Chondrocyte (in vitro differentiated cells): ENCODE data around the gene RPS17. TPM values are rescaled to one million over a fixed set of nuclear protein-coding genes. Genes with fewer than 3 reads are reported as not detected.

ENCODE experiments used
- DNase-seq: peaks from one replicate; pipeline ENCODE4 v3.0.0; 2021; ENCODE audit warnings: mixed read lengths, low spot score
- H3K27ac Mint-ChIP-seq: one replicate; pipeline ENCODE4 v1.8.0; 2021; ENCODE audit warnings: mild to moderate bottlenecking, moderate library complexity, mixed read lengths; ENCODE audit not compliant: unreplicated experiment
- H3K27me3 Mint-ChIP-seq: 2 replicates; pipeline ENCODE4 v1.8.0; 2021; ENCODE audit warnings: low read depth, mixed read lengths
- H3K36me3 Mint-ChIP-seq: 2 replicates; pipeline ENCODE4 v1.8.0; 2021; ENCODE audit warnings: low read depth, mixed read lengths
- H3K4me1 Mint-ChIP-seq: 2 replicates; pipeline ENCODE4 v1.8.0; 2021; ENCODE audit warnings: low read depth, mild to moderate bottlenecking, mixed read lengths
- H3K4me3 Mint-ChIP-seq: one replicate; pipeline ENCODE4 v1.8.0; 2021; ENCODE audit warnings: mild to moderate bottlenecking, moderate library complexity, mixed read lengths; ENCODE audit not compliant: unreplicated experiment
- H3K9me3 Mint-ChIP-seq: 2 replicates; pipeline ENCODE4 v1.8.0; 2021; ENCODE audit warnings: low read depth, mixed read lengths
- long read RNA-seq: library from polyadenylated mRNA; stranded (forward); transcript quantifications from one replicate; pipeline ENCODE4 v2.0.0, GENCODE V29; 2021
- total RNA-seq: library from RNA; stranded (reverse); gene quantifications from 3 replicates; pipeline ENCODE4 v1.2.1, GENCODE V29; 2021
- TF ChIP-seq, protein P1 (sequence below): fragments of 200-600 bp; sonication (generic); IDR thresholded peaks from 2 replicates; pipeline ENCODE4 v1.5.0; 2021; ENCODE audit warnings: antibody characterized with exemption, mild to moderate bottlenecking, moderate library complexity

RPS17 gene
- 991 to 1,247 TPM (median 1,001 TPM) in 3 replicates for total RNA-seq
- long read RNA-seq, transcript RPS17-210 (5 exons, 488 nt) = major isoform, 267 of 269 reads
- long read RNA-seq, partial matches to known transcripts = 0 of 269 reads
- long read RNA-seq, other reads (novel, unspliced or antisense) = 2 of 269 reads

DNA sequence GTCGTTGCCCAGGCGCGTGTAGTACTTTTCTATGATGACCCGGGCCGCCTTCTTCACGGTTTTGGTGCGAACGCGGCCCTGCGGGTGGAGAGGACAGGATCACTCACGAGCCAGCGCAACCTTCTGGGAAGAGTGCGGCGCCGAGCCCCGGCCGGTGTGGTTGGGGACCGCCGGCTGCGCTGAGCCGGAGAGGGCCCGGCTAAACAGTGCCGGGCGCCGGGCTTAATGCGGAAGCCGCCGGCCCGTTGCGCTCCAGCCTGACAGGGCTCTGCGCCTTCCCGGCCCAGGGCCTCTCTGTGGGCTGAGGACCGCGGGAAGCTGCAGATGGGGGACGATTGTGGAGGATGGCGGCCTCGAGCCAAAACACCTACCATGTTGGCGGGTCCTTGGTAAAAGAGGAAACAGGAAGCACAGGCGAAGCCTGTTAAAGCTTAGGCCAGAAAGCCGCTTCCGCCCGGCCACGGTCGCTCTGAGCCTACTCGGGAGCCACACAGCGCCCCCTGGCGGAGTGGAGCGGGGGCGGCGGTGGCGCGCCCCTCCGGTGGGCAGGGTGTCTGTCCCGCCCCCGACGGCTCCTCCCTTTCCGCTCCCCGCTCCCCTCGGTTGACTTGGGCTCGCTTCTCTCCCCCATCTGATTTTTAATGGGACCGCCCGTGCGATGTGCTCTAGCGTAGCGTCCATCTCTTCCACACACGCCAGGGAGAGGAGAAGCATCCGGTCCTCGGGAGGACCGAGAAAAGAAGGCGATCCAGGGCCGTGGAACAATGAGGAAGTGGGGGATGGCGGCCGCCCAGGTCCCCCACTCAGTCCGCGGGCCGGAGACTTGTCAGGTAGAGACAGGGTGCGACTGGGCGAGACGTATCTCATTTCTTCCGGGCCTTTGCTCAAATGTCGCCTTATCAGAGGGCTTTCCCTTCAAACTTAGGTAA lies at the start of gene RPS17:
RPS17 (minus strand) TSS at position 403 of the 929 bp plus-strand sequence; CDS start at position 374, 29 bp downstream.
- no peaks in the 10 kb centered on the region for H3K27me3 Mint-ChIP-seq
- peaks cover 25% of the 10 kb centered on the region for H3K36me3 Mint-ChIP-seq
- no peaks in the 10 kb centered on the region for H3K9me3 Mint-ChIP-seq
- TF ChIP-seq, protein P1, sequence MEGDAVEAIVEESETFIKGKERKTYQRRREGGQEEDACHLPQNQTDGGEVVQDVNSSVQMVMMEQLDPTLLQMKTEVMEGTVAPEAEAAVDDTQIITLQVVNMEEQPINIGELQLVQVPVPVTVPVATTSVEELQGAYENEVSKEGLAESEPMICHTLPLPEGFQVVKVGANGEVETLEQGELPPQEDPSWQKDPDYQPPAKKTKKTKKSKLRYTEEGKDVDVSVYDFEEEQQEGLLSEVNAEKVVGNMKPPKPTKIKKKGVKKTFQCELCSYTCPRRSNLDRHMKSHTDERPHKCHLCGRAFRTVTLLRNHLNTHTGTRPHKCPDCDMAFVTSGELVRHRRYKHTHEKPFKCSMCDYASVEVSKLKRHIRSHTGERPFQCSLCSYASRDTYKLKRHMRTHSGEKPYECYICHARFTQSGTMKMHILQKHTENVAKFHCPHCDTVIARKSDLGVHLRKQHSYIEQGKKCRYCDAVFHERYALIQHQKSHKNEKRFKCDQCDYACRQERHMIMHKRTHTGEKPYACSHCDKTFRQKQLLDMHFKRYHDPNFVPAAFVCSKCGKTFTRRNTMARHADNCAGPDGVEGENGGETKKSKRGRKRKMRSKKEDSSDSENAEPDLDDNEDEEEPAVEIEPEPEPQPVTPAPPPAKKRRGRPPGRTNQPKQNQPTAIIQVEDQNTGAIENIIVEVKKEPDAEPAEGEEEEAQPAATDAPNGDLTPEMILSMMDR = peak; percentile 99
- peak within 1 kb of the TSS; percentile 96 for H3K27ac Mint-ChIP-seq
- H3K4me3 Mint-ChIP-seq = peak within 1 kb of the TSS; percentile 96
- DNase-seq = peak; percentile 97
- peaks cover 48% of the 10 kb centered on the region for H3K4me1 Mint-ChIP-seq

DNA sequence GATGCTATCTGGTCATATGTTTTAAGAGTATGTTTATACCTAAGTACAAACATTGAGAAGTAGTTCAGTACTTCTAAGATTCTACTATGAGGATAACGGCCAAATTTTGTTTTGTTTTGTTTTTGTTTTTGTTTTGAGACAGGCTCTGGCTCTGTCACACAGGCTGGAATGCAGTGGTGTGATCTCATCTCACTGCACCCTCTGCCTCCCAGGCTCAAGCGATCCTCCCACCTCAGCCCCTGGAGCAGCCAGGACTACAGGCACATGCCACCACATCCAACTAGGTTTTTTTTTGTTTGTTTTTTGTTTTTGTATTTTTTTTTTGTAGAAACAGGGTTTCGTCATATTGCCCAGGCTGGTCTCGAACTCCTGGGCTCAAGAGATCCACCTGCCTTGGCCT lies 47.5 kb upstream of the RPS17 start:
- H3K27ac Mint-ChIP-seq = no peak overlapping the region
- TF ChIP-seq, protein P1 = no peak
- no peak overlapping the region for H3K4me3 Mint-ChIP-seq
- peaks cover 37% of the 10 kb centered on the region for H3K27me3 Mint-ChIP-seq
- peaks cover 9% of the 10 kb centered on the region for H3K4me1 Mint-ChIP-seq
- DNase-seq = no peak
- H3K9me3 Mint-ChIP-seq = no peaks in the 10 kb centered on the region
- no peaks in the 10 kb centered on the region for H3K36me3 Mint-ChIP-seq

DNA sequence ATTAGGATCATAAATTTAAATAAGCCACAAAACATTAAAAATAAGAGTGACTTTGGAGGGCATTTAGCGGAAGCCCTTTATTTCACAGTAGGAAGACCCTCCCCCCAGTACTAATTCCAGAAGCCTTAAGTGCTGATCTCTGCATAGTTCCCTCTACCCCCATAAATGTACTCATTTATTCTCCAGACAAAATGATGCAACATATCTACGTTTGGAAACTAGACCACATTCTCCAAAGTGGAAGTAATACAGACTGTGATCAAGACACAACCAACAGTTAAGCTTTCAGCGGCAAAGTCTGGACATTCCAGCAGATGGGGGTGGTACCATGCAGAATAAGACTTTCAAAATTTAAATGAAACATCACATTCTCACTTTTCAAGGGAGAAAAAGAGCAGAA lies 44.8 kb upstream of the RPS17 start:
- Mint-ChIP-seq H3K27ac (peak overlapping the region; percentile 60), H3K4me1 (peaks cover 9% of the 10 kb centered on the region), H3K4me3 (no peak overlapping the region), H3K27me3 (peaks cover 38% of the 10 kb centered on the region), H3K36me3 (no peaks in the 10 kb centered on the region), H3K9me3 (no peaks in the 10 kb centered on the region)
- TF ChIP-seq, protein P1 = peak; percentile 73
- DNase-seq = no peak

DNA sequence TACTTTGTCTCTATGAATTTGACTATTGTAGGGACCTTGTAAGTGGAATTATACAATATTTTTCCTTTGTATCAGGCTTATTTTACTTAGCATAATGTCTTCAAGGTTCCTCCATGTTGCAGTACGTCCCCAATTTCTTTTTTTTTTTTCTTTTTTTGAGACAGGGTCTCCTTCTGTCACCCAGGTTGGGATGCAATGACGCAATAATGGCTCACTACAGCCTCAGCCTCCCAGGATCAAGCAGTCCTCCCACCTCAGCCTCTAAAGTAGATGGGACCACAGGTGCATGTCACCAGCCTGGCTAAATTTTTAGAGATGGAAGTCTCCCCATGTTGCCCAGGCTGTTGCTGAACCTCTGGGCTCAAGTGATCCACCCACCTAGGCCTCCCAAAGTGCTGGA lies 40.5 kb upstream of the RPS17 start:
- H3K27ac Mint-ChIP-seq = no peak overlapping the region
- H3K4me3 Mint-ChIP-seq = no peak overlapping the region
- TF ChIP-seq, protein P1 = no peak
- no peak for DNase-seq
- no peaks in the 10 kb centered on the region for H3K36me3 Mint-ChIP-seq
- peaks cover 18% of the 10 kb centered on the region for H3K27me3 Mint-ChIP-seq
- H3K9me3 Mint-ChIP-seq = no peaks in the 10 kb centered on the region
- peaks cover 6% of the 10 kb centered on the region for H3K4me1 Mint-ChIP-seq

DNA sequence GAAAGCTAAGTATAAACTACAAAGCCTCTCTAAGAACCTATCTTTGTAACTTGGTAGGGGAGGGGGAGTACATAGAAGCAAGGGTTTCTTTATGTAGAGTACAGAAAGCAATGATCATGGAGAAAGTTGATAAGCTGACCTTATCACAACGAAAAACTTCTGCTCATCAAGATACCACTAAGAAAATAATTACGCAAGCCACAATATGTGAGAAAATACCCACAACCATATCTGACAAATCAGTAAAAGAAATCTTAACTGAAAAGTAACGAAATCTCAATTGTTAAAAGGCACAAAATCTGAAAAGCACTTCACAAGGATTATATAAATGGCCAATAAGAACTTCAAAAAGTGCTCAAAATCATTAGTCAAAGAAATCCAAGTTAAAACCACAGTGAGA lies 35.1 kb upstream of the RPS17 start:
- Mint-ChIP-seq H3K9me3 (no peaks in the 10 kb centered on the region), H3K4me3 (no peak overlapping the region), H3K36me3 (no peaks in the 10 kb centered on the region), H3K27ac (no peak overlapping the region), H3K4me1 (peaks cover 10% of the 10 kb centered on the region), H3K27me3 (peaks cover 19% of the 10 kb centered on the region)
- no peak for DNase-seq
- TF ChIP-seq, protein P1 = no peak
